ENCODE measurements around the gene TIRAP.

- TF ChIP-seq CTCF (IDR thresholded peaks at IDR 0.05) (no peak), POLR2A (IDR thresholded peaks at IDR 0.05) (no peak)
Observed at GRCh38 chr11:126336671-126337101, 53.8 kb downstream of the TIRAP start.

Measured in esophagus squamous epithelium (tissue), 4 donors.